Psoas muscle (tissue), 8 donors: ENCODE results near the gene CENATAC. TPM values are rescaled to one million over a fixed set of nuclear protein-coding genes. Genes with fewer than 3 reads are reported as not detected.

Experiments
- ATAC-seq, 4 donors: fragments of 200-7000 bp; cut with Tn5 transposase; one replicate each; pipeline ENCODE4 v1.9.1; 2020; ENCODE audit warnings: moderate library complexity in 3 of 4, mild to moderate bottlenecking in 2 of 4
- DNase-seq, 2 donors: peaks; one replicate each; pipeline ENCODE4 v3.0.0-alpha.2; 2020
- H3K27ac ChIP-seq: fragments of 200-600 bp; one replicate; pipeline ENCODE4 v1.8.0; 2022
- H3K27me3 ChIP-seq, 3 donors: fragments of 200-600 bp in 1 of 3; one replicate each; pipeline versions ENCODE4 v1.6.1 to v1.8.0; 2013 to 2022; ENCODE audit warnings: low read length in 2 of 3, mild to moderate bottlenecking in 2 of 3, moderate library complexity in 1 of 3; ENCODE audit not compliant: insufficient read depth in 3 of 3
- H3K36me3 ChIP-seq, 2 donors: fragments of 200-600 bp in 1 of 2; one replicate each; pipeline versions ENCODE4 v1.6.1 to v1.8.0; 2013 to 2022; ENCODE audit warnings: low read depth in 1 of 2, mild to moderate bottlenecking in 1 of 2, moderate library complexity in 1 of 2; ENCODE audit not compliant: insufficient read depth in 1 of 2
- H3K4me1 ChIP-seq: fragments of 200-600 bp; one replicate; pipeline ENCODE4 v1.8.0; 2022
- H3K4me3 ChIP-seq: fragments of 200-600 bp; one replicate; pipeline ENCODE4 v1.8.0; 2022; ENCODE audit warnings: mild to moderate bottlenecking
- H3K9me3 ChIP-seq: fragments of 200-600 bp; one replicate; pipeline ENCODE4 v1.8.0; 2022
- CTCF ChIP-seq: fragments of 200-600 bp; IDR thresholded peaks from one replicate; pipeline ENCODE4 v1.8.0; 2022; ENCODE audit warnings: antibody characterized with exemption
- WGBS, 3 donors: extraction: QIAGEN DNeasy Blood & Tissue Kit; methylation state at CpG; one replicate each; pipeline versions ENCODE4 v1.1.6 to v1.1.7; 2013; 5-methylcytosine and 5-hydroxymethylcytosine counted together
- intact Hi-C, 2 donors: fragments of 100-400 bp; cut with DNase I; formaldehyde crosslinking; loops; one replicate each; pipeline versions ENCODE4 v1.11.0 to v1.14.2; 2022
- polyA plus RNA-seq, 3 donors: library from polyadenylated mRNA; stranded (reverse); fragments of 200-250 nt; gene quantifications; one replicate each; pipeline ENCODE4 v1.2.3, GENCODE V29; 2013
- total RNA-seq, 4 donors: library from RNA; stranded (reverse); fragmentation: NEBNext Ultra II Directional in 2 of 4; extraction: Animal tissue kit (Norgen Biotek cat#: 25700) in 2 of 4; gene quantifications; one replicate each; pipeline versions ENCODE4 v1.2.1 to v1.2.4, GENCODE V29; 2021 to 2023
- donor health status: healthy with polysubstance abuse.
- donor health status: DM: no; HTN: no; CAD: no; lungs with moderate emphysema.
- donor health status: Bipolar disorder and iron deficiency.
- donor health status: healthy.
- donor health status: DM: yes; HTN: yes; CAD: no.
- donor health status: DM: no; HTN: no; CAD: no.
- donor health status: DM: no; HTN: no; CAD: no.
- donor health status: DM: yes; HTN: yes; CAD: no.

Gene CENATAC
- total and polyA plus RNA-seq, 7 donors, result 5.4 to 23.5 (median 10.1) TPM

GRCh38 chr11:119044708-119045107, 46.8 kb downstream of the CENATAC start:
- intact Hi-C loops, result no loop called here
- 64 to 81% (median 77%) methylated on average over 6 of the region's 6 CpGs for WGBS, 3 donors
- H3K27me3 ChIP-seq, result no peaks in the 10 kb centered on the region
- H3K36me3 ChIP-seq, result peaks cover 6 to 55% of the 10 kb centered on the region in 2 donors
- no peak for DNase-seq
- TF ChIP-seq CTCF, result no peak
- H3K27ac ChIP-seq, result no peak overlapping the region
- ATAC-seq, result no peak
- H3K4me1 ChIP-seq, result no peaks in the 10 kb centered on the region
- H3K9me3 ChIP-seq, result no peaks in the 10 kb centered on the region
- H3K4me3 ChIP-seq, result no peak overlapping the region

GRCh38 chr11:119046489-119046888, 48.6 kb downstream of the CENATAC start:
- no peak overlapping the region for H3K27ac ChIP-seq
- no peak overlapping the region for H3K4me3 ChIP-seq
- H3K36me3 ChIP-seq, result peaks cover 6 to 73% of the 10 kb centered on the region in 2 donors
- DNase-seq, result no peak
- intact Hi-C loops, result no loop called here
- H3K27me3 ChIP-seq, result no peaks in the 10 kb centered on the region
- no peak for TF ChIP-seq CTCF
- no peaks in the 10 kb centered on the region for H3K9me3 ChIP-seq
- no peaks in the 10 kb centered on the region for H3K4me1 ChIP-seq
- ATAC-seq, result no peak
- WGBS, 3 donors, result 91 to 97% (median 92%) methylated on average over 6 of the region's 6 CpGs

GRCh38 chr11:119047205-119047604, 49.3 kb downstream of the CENATAC start:
- H3K4me1 ChIP-seq, result no peaks in the 10 kb centered on the region
- H3K27ac ChIP-seq, result no peak overlapping the region
- no peak for TF ChIP-seq CTCF
- peaks cover 6 to 80% of the 10 kb centered on the region in 2 donors for H3K36me3 ChIP-seq
- DNase-seq (no peak), ATAC-seq (no peak)
- 95 to 98% (median 96%) methylated on average over 6 of the region's 6 CpGs for WGBS, 3 donors
- H3K4me3 ChIP-seq, result no peak overlapping the region
- H3K27me3 ChIP-seq, result no peaks in the 10 kb centered on the region
- intact Hi-C loops, result no loop called here
- no peaks in the 10 kb centered on the region for H3K9me3 ChIP-seq

- WGBS, 3 donors, result 94 to 95% (median 95%) methylated on average over 9 of the region's 9 CpGs
- DNase-seq (no peak), ATAC-seq (no peak)
- intact Hi-C loops, result no loop called here
- no peaks in the 10 kb centered on the region for H3K27me3 ChIP-seq
- H3K4me3 ChIP-seq, result no peak overlapping the region
- no peak for TF ChIP-seq CTCF
- H3K9me3 ChIP-seq, result no peaks in the 10 kb centered on the region
- H3K4me1 ChIP-seq, result no peaks in the 10 kb centered on the region
- H3K27ac ChIP-seq, result no peak overlapping the region
- peaks cover 6 to 95% of the 10 kb centered on the region in 2 donors for H3K36me3 ChIP-seq
These were observed 50.7 kb downstream of the CENATAC start for GRCh38 chr11:119048644-119049043.

- Histone ChIP-seq H3K27ac (no peak overlapping the region), H3K9me3 (no peaks in the 10 kb centered on the region), H3K27me3 (no peaks in the 10 kb centered on the region), H3K4me1 (no peaks in the 10 kb centered on the region), H3K4me3 (no peak overlapping the region), H3K36me3 (peaks cover 9 to 99% of the 10 kb centered on the region in 2 donors)
- DNase-seq, result no peak
- no peak for TF ChIP-seq CTCF
- ATAC-seq, result no peak
- intact Hi-C loops, result no loop called here
- 91 to 95% (median 92%) methylated on average over 7 of the region's 7 CpGs for WGBS, 3 donors
These were observed 51.1 kb downstream of the CENATAC start for GRCh38 chr11:119049081-119049480.
